Limb (tissue), 2 donors: ENCODE results near the gene ESRRA.

Source experiments
- DNase-seq, 2 donors: peaks; one replicate each; pipeline ENCODE4 v3.0.0-alpha.2; 2016; ENCODE audit errors: extremely low spot score in 2 of 2

The ESRRA gene

DNA sequence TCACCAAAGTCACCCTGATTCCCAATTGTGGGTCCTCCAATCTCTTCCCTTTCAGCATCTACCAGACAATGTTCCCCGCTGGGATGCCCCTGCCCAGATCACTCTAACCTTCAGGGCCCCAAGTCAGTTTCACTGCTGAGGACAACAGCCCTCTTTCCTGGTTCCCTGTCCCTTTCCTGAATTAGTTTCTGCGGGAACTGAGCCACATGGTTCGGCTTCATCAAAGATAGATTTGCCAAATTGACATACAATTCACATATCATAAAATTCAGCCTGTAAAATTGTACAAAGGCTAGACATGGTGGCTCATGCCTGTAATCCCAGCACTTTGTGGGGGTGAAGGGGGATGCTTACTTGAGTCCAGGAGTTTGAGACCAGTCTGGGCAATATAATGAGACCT is 22.7 kb downstream of the ESRRA start:
- no peak for DNase-seq

- no peak for DNase-seq
Observed at GRCh38 chr11:64330888-64331287, 25.6 kb downstream of the ESRRA start.

DNA sequence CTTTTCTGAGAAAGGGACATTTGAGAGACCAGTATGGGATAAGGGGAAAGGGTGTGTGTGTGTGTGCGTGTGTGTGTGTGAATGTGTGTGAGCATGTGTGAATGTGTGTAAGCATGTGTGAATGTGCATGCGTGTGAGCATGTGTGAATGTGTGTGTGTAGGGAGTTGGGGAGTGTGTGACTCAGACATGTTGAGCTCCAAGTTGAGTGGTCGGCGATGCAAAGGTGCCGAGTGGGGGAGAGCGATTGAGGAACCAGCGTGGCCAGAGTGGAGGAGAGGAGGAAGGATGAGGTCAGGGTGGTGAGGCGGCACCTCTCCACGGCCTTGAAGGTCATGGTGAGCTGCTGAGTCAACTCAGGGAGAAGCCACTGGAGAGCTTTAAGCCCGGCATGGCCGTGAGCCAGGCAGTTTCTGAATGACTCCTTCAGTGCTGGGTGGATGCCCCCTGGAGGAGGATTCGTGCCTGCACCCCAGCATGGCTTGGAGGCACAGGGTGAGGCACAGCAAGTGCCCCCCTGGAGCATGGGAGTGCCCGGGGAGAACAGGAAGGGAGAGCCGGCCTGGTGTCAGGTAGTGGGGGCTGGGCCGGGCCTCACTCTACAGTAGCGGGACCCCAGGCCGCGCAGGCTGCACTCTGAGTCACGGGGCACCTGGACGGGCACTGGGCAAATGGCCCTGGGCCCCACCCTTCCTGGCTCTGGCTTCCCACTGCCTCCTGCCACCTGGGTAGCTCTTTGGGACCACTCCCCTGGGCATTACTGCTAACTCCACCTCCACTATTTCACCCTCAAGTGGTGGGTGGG is 26.4 kb downstream of the ESRRA start:
- no peak for DNase-seq

GRCh38 chr11:64333556-64333955 is 28.2 kb downstream of the ESRRA start:
- DNase-seq: no peak

DNA sequence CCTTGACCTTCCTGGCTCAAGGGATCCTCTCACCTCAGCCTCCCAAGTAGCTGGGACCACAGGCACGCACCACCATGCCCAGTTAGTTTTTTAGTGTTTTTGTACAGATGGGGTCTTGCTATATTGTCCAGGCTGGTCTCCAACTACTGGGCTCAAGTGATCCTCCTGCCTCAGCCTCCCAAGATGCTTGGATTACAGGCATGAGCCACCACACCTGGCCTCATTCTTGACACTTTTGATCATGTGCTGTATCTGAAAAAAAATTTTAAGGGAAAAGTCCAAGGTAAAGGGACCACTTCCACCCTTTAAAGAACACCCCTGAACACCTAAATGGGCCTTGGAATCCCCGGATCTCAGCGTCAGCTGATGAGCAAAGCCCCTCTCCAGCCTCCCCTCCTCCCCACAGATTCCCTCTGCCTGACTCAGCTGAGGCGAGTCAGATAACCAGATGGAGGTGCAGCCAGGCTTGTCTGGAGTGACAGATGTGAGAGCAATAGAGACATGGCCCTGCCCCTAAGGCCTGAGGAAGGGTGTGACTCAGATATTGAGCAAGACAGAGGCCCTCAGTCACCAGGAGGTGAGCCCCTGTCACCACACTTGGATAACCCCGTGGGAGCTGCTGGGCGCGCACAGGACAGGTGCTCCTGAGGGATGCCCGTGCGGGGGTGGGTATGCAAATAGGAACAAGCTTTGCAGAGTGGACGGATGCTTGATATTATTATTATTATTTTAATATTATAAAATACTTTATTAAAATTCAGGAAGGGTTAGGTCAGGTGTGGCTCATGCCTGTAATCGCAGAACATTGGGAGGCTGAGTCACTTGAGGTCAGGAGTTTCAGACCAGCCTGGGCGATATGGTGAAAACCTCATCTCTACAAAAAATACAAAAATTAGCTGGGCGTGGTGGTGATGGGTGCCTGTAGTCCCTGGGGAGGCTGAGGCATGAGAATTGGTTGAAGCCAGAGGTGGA is 29.7 kb downstream of the ESRRA start:
- no peak for DNase-seq

- DNase-seq: no peak
Observed at GRCh38 chr11:64337538-64338249, 32.4 kb downstream of the ESRRA start.

DNA sequence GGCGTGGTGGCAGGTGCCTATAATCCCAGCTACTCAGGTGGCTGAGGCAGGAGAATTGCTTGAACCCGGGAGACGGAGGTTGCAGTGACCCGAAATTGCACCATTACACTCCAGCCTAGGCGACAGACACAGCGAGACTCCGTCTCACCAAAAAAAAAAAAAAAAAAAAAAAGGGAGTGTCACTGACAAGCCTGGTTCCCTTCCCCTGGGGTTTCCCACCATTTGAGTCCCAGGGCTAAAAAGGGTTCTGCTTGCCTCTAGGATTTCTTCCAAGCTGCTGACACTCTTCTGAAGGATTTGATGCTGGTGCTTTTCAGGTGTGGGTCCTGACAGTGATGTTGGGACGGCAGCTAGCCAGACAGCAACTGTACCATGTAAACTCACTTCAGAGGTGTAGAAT is 33.4 kb downstream of the ESRRA start:
- no peak for DNase-seq

GRCh38 chr11:64339286-64339685 is 34.0 kb downstream of the ESRRA start:
- no peak for DNase-seq

DNA sequence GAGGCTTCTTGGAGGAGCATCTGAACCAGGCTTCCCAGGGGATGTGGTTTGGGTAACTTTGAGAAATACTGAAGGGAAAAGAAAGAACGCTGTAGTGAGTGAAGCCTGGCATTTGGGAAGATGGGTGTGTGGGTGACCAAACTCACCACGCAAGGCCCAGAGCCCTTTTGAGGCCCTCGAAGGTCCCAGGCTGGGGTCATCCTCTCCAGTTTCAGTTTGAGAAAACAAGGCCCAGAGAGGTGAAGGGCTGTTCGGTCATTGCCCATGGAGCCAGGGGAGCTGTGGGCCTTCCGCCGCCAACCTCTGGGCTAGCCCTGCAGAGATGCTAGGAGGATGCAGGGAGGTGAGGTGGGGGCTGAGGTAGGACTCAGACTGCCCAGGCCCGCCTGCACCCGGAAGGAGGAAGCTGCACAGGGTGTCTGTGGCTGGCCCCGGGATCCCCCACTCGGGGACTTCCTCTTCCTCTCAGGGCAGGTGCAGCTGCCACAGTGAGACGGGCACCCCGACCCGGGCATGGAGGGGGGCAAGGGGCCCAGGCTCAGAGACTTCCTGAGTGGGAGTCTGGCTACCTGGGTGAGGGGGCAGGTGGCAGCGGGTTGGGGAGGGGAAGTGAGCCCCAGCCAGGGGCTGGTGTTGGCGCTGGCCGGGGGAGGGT is 34.6 kb downstream of the ESRRA start, which contains the start of gene CCDC88B:
Gene CCDC88B (plus strand): TSS at position 451 of the 655 bp plus-strand sequence. CDS start 63 bp downstream, at position 514.
- no peak for DNase-seq

GRCh38 chr11:64340671-64341335 is 35.5 kb downstream of the ESRRA start:
- DNase-seq: peak in 1 of 2 donors; percentile 62

DNA sequence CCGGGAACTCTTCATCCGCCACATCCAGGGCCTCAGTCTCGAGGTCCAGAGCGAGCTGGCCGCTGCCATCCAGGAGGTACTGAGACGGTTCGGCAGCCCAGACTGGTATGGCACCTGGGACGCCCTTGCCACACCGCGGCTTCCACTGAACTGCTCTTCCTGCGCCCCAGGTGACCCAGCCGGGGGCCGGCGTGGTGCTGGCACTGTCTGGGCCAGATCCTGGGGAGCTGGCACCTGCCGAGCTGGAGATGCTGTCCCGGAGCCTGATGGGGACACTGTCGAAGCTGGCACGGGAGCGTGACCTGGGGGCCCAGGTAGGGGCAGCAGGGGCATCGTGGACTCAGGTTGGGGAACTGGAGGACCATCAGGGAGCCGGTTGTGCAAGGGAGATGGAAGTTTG is 36.1 kb downstream of the ESRRA start:
- DNase-seq: no peak

- DNase-seq: peak; percentile 65 to 87
Observed at GRCh38 chr11:64341851-64342791, 36.8 kb downstream of the ESRRA start.

GRCh38 chr11:64342869-64343745 is 37.8 kb downstream of the ESRRA start:
- no peak for DNase-seq

GRCh38 chr11:64343767-64344559 is 38.6 kb downstream of the ESRRA start:
- DNase-seq: no peak

DNA sequence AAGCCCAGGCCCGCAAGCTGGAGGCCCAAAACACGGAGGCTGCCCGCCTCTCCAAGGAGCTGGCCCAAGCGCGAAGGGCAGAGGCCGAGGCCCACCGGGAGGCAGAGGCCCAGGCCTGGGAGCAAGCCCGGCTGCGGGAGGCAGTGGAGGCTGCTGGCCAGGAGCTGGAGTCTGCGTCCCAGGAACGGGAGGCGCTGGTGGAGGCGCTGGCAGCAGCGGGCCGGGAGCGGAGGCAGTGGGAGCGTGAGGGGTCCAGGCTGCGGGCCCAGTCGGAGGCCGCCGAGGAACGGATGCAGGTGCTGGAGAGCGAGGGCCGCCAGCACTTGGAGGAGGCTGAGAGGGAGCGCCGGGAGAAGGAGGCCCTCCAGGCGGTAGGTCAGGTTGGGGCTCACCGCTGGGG is 39.5 kb downstream of the ESRRA start:
- no peak for DNase-seq

DNA sequence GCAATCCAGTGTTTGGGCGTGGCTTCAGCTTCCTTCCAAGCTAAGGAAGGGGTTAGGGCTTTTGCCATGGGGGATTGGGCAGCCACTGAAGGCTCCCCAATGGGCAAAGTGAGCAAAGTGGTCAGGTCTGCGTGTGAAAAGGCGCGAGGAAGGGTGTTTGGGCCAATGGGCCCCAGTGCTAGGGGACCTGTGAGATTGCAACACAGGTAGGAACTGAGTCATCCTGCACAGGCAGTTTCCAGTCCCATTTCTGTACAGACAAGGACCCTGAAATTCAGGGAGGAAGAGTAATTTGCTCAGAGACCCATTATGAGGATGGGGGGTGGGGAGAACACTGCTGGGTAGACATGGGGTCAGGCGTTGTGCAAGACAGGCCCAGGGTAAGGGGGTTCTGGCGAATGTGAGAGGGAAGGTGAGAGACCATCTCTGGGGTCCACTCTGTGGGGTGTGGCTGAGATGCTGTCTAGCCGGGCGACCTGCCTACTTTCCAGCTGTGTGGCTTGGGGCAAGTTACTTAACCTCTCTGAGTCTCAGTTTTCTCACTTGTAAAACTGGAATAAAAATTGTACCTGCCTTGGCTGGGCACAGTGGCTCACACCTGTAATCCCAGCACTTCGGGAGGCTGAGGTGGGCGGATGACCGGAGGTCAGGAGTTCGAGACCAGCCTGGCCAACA is 42.0 kb downstream of the ESRRA start:
- no peak for DNase-seq
